Mesothelial cell of epicardium (in vitro differentiated cells): Measurements from ENCODE around the gene TCF4. TPM values are rescaled to one million over a fixed set of nuclear protein-coding genes. Genes with fewer than 3 reads are reported as not detected.

Source experiments
- DNase-seq, 2 experiments: peaks; one replicate each; pipeline ENCODE4 v3.0.0; 2021; ENCODE audit warnings: low spot score in 2 of 2; ENCODE audit not compliant: unreplicated experiment in 2 of 2
- H3K27ac Mint-ChIP-seq: 2 replicates; pipeline ENCODE4 v1.8.0; 2021; ENCODE audit warnings: mixed read lengths
- H3K27me3 Mint-ChIP-seq: 2 replicates; pipeline ENCODE4 v1.8.0; 2021; ENCODE audit warnings: low read depth, mixed read lengths
- H3K36me3 Mint-ChIP-seq: 2 replicates; pipeline ENCODE4 v1.8.0; 2021; ENCODE audit warnings: mixed read lengths
- H3K4me1 Mint-ChIP-seq: 2 replicates; pipeline ENCODE4 v1.8.0; 2021; ENCODE audit warnings: mixed read lengths
- H3K4me3 Mint-ChIP-seq: 2 replicates; pipeline ENCODE4 v1.8.0; 2021; ENCODE audit warnings: mild to moderate bottlenecking, moderate library complexity, mixed read lengths
- H3K9me3 Mint-ChIP-seq: 2 replicates; pipeline ENCODE4 v1.8.0; 2021; ENCODE audit warnings: mixed read lengths
- CTCF ChIP-seq: fragments of 200-600 bp; sonication (generic); IDR thresholded peaks from one replicate; pipeline ENCODE4 v1.5.0; 2021; ENCODE audit warnings: antibody characterized with exemption; ENCODE audit not compliant: unreplicated experiment
- total RNA-seq: library from RNA; stranded (reverse); gene quantifications from 3 replicates; pipeline ENCODE4 v1.2.1, GENCODE V29; 2021

Gene TCF4
- total RNA-seq, 1 donor from 2014 or later: 224 TPM

GRCh38 chr18:55407191-55407590 is 180.8 kb downstream of the TCF4 start:
- no peak for TF ChIP-seq CTCF
- peaks cover 53% of the 10 kb centered on the region for H3K4me1 Mint-ChIP-seq
- no peaks in the 10 kb centered on the region for H3K9me3 Mint-ChIP-seq
- no peak for DNase-seq
- peak overlapping the region; percentile 89 for H3K27ac Mint-ChIP-seq
- H3K4me3 Mint-ChIP-seq: no peak overlapping the region
- H3K36me3 Mint-ChIP-seq: no peaks in the 10 kb centered on the region
- H3K27me3 Mint-ChIP-seq: no peaks in the 10 kb centered on the region

- Mint-ChIP-seq H3K27me3 (no peaks in the 10 kb centered on the region), H3K9me3 (no peaks in the 10 kb centered on the region), H3K36me3 (no peaks in the 10 kb centered on the region), H3K4me1 (peaks cover 60% of the 10 kb centered on the region), H3K4me3 (no peak overlapping the region), H3K27ac (peak overlapping the region; percentile 89)
- no peak for TF ChIP-seq CTCF
- DNase-seq: no peak
Observed at GRCh38 chr18:55406451-55406991, 181.5 kb downstream of the TCF4 start.

- peaks cover 66% of the 10 kb centered on the region for H3K4me1 Mint-ChIP-seq
- H3K27me3 Mint-ChIP-seq: no peaks in the 10 kb centered on the region
- TF ChIP-seq CTCF: no peak
- peak overlapping the region; percentile 22 for H3K4me3 Mint-ChIP-seq
- no peaks in the 10 kb centered on the region for H3K9me3 Mint-ChIP-seq
- peak overlapping the region; percentile 89 for H3K27ac Mint-ChIP-seq
- DNase-seq: peak; percentile 67 to 81
- H3K36me3 Mint-ChIP-seq: no peaks in the 10 kb centered on the region
Observed at GRCh38 chr18:55405893-55406406, 182.0 kb downstream of the TCF4 start.

DNA sequence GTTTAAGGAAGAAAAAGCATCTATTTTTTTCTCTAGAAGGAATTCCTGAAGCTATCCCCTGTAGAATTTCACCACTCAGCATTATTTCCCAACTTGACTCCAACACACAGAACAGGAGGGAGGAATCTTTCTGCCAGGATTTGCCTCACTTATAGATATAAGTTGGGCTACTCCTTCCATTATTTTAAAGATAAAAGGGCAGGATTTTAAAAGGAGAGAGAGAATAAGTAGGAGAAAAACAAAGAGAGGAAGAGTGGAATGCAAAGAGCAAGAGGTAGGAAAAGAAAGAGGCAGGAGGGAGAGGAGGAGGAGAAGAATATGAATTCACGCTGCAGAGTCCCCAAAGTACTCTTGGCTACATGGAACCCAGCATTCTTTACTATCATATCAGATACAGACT is 182.5 kb downstream of the TCF4 start:
- H3K4me3 Mint-ChIP-seq: peak overlapping the region; percentile 22
- no peaks in the 10 kb centered on the region for H3K27me3 Mint-ChIP-seq
- peaks cover 70% of the 10 kb centered on the region for H3K4me1 Mint-ChIP-seq
- H3K36me3 Mint-ChIP-seq: no peaks in the 10 kb centered on the region
- peak overlapping the region; percentile 89 for H3K27ac Mint-ChIP-seq
- no peak for TF ChIP-seq CTCF
- no peak for DNase-seq
- H3K9me3 Mint-ChIP-seq: no peaks in the 10 kb centered on the region

DNA sequence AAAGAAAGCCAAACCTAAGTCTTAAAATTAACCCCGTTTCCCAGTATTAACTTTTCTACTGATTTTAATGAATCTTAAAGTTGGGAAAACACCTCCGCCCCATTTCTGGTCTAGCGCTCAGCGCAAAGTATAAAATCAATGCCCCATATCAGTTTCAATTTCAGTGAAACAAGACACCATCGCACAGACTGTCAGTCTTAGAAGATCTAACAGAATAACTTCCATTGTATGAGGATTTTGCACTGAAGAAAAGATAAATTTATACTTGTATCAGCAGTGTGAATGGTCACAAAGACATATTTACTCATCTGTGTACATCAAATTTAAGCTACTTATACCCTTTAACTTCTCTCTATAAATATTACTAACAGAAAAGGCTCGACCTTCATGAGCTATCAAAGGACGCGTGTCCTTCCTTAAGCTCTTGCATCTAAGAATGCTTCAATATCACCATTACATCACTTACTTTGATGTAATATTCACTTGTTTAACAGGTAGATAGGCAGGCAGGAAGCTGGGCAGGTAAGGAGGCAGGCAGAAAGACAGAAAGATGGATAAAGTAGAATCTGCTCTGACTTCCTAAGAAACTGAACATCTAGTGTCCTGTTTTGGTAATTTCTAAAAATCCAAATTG is 183.0 kb downstream of the TCF4 start:
- Mint-ChIP-seq H3K9me3 (no peaks in the 10 kb centered on the region), H3K36me3 (no peaks in the 10 kb centered on the region), H3K4me3 (no peak overlapping the region), H3K27me3 (no peaks in the 10 kb centered on the region), H3K4me1 (peaks cover 74% of the 10 kb centered on the region), H3K27ac (peak overlapping the region; percentile 89)
- no peak for TF ChIP-seq CTCF
- DNase-seq: no peak
